ENCODE data around the gene VRK1.
A peak's percentile ranks its signal among the peaks of the same experiment; 100 is the strongest.

VRK1 gene

DNA sequence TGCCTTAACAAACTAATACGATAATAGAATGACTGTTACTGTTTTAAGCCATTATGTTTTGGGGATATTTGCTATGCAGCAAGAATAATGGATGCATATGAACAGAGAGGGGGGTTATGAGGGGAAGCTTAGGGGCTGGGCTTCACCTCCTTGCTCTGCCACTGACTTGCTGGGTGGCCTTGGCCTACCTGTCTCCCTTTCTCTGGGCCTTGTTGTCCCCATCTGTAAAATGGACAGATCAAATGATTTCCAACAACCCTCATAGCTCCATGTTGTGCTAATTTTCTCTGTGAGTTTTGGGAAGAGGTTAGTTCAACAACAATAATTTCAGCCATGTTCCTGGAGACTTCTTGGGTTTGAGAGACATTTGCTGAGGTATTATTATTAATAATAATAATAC, 119.6 kb downstream of the VRK1 start:
- ATAC-seq (replicated peaks) (no peak), DNase-seq (no peak)
- peaks cover 6 to 21% of the 10 kb centered on the region in 2 donors for H3K4me1 Mint-ChIP-seq
- H3K4me3 Mint-ChIP-seq: no peak overlapping the region
- no peak overlapping the region for H3K27ac Mint-ChIP-seq
- H3K27me3 Mint-ChIP-seq: no peaks in the 10 kb centered on the region
- peaks cover 13 to 16% of the 10 kb centered on the region in 2 donors for H3K9me3 Mint-ChIP-seq
- H3K36me3 Mint-ChIP-seq: peaks cover 23 to 42% of the 10 kb centered on the region in 2 donors

DNA sequence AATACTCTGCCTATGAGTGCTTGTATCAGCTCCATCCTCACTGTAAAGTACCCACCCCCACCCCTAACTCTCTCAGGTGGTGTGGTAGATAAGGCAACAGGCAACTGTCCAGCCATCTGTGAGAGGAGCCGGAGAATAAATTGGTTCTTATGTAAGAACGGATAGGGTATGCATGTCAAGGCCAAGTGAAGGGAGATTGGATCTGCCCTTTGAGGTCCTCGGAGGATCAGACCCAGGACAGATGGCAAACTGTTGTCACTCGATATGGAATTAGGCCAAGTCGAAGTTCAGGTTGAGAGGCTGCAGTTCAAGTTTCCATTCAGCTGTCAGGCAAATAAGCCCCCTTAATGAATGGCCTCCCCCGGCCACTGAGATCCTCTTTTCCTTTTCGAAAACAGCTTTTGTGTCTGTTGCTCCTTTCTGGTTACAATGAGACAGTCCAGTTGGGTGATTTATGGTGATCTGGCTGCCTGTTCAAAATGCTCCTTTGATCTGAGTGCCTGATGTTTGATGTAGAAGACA, 120.3 kb downstream of the VRK1 start:
- DNase-seq: no peak
- Mint-ChIP-seq H3K9me3 (peaks cover 15 to 16% of the 10 kb centered on the region in 2 donors), H3K36me3 (peaks cover 24 to 45% of the 10 kb centered on the region in 2 donors), H3K27me3 (no peaks in the 10 kb centered on the region), H3K27ac (no peak overlapping the region), H3K4me1 (peaks cover 1 to 20% of the 10 kb centered on the region in 2 donors), H3K4me3 (no peak overlapping the region)
- no peak for ATAC-seq (replicated peaks)

DNA sequence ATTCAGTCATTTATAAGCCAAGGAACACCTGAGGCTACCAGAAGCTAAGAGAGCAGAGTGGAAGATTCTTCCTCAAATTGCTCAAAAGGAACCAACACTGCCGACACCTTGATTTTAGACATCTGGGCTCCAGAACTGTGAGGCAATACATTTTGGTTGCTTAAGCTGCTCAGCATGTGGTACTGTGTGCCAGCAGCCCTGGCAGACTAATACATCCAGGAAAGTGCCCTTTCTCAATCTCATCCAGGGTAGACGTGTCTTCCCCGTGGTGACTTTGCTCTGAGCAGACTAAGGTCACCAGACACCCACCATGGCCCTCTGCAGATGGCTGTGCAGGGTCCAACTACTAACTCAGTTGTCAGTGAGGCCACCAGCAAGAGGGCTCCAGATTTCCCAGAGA, 122.8 kb downstream of the VRK1 start:
- peaks cover 0 to 4% of the 10 kb centered on the region in 2 donors for H3K27me3 Mint-ChIP-seq
- H3K4me1 Mint-ChIP-seq: peaks cover 11 to 32% of the 10 kb centered on the region in 2 donors
- H3K36me3 Mint-ChIP-seq: peaks cover 23 to 49% of the 10 kb centered on the region in 2 donors
- H3K9me3 Mint-ChIP-seq: peaks cover 12 to 17% of the 10 kb centered on the region in 2 donors
- no peak for DNase-seq
- H3K27ac Mint-ChIP-seq: no peak overlapping the region
- H3K4me3 Mint-ChIP-seq: no peak overlapping the region
- ATAC-seq (replicated peaks): no peak

DNA sequence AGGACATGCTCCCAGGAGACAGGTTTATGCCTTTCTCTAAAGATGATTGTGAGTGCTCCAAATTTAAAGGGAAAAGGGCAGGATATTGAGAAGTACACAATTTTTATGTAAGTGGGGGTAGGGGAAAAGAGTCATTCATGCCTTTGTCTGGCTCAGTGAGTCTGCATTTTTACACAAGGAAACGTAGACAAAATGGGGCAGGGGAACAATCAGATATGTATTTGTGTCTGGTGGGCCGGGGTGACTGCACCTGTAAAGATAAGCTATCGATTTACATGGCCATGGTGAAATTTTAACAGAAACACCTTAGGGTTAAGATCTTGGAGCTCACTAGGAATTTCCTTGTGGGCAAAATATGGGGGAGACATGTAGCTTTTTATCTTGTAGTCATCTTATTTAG, 123.6 kb downstream of the VRK1 start:
- Mint-ChIP-seq H3K27ac (no peak overlapping the region), H3K4me3 (no peak overlapping the region), H3K36me3 (peaks cover 16 to 41% of the 10 kb centered on the region in 2 donors), H3K4me1 (peaks cover 11 to 40% of the 10 kb centered on the region in 2 donors), H3K9me3 (peaks cover 6 to 11% of the 10 kb centered on the region in 2 donors), H3K27me3 (peaks cover 0 to 4% of the 10 kb centered on the region in 2 donors)
- no peak for DNase-seq
- no peak for ATAC-seq (replicated peaks)

DNA sequence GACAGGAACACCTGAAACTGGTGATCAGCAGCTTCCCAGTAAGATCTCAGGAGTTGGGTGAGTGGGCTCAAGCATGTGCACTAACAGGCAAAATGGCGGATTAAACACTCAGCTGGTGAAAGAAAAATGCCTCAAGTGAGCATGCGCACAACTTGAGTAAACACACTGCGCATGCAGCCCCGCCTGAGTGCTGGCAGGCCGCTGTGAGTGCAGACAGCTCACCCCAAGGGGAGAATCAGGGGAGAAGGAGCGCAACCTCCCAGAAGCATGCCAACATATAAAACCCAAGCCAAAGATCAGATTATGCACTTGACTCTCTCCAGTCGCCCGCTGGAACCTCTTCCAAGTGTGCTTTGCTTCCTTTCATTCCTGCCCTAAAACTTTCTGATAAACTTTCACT, 125.8 kb downstream of the VRK1 start:
- peaks cover 9 to 31% of the 10 kb centered on the region in 2 donors for H3K36me3 Mint-ChIP-seq
- no peak for ATAC-seq (replicated peaks)
- DNase-seq: no peak
- H3K9me3 Mint-ChIP-seq: peaks cover 3 to 4% of the 10 kb centered on the region in 2 donors
- no peak overlapping the region for H3K27ac Mint-ChIP-seq
- peaks cover 16 to 50% of the 10 kb centered on the region in 2 donors for H3K4me1 Mint-ChIP-seq
- H3K4me3 Mint-ChIP-seq: no peak overlapping the region
- H3K27me3 Mint-ChIP-seq: peaks cover 0 to 4% of the 10 kb centered on the region in 2 donors

DNA sequence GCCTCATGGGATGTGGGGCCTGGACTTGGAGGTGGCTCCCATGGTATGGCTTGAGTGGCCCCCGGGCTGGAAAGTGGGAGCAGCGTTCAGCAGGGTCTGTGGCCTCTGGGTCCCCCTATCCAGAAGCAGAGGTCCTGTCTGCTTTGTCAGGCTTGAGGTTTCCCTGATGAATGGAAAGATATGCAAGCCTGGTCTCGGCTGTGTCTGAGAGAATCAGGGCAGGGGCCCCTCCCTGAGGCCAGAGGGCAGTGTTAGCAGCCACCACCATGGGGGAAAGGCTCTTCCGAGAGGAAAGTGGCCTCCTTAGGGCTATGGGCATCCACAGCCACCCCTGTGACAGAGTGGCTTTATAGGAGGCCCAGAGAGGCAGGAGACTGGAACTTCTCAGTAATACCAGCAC, 128.2 kb downstream of the VRK1 start:
- Mint-ChIP-seq H3K36me3 (peaks cover 9 to 38% of the 10 kb centered on the region in 2 donors), H3K9me3 (peaks cover 5 to 10% of the 10 kb centered on the region in 2 donors), H3K4me3 (no peak overlapping the region), H3K4me1 (peaks cover 27 to 52% of the 10 kb centered on the region in 2 donors), H3K27me3 (peaks cover 0 to 4% of the 10 kb centered on the region in 2 donors), H3K27ac (no peak overlapping the region)
- ATAC-seq (replicated peaks) (peak in 1 of 2 donors; percentile 16), DNase-seq (no peak)

DNA sequence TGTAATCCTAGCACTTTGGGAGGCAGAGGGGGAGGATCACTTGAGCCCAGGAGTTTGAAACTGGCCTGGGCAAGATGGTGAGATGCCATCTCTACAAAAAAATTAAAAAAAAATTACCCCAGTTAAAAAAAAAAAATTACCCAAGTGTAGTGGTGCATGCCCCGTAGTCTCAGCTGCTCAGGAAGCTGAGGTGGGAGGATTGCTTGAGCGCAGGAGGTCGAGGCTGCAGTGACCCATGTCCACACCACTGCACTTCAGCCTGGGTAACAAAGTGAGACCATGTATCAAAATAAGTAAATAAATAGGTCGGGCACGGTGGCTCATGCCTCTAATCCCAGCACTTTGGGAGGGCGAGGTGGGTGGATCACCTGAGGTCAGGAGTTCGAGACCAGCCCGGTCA, 128.8 kb downstream of the VRK1 start:
- Mint-ChIP-seq H3K27ac (no peak overlapping the region), H3K4me1 (peaks cover 27 to 46% of the 10 kb centered on the region in 2 donors), H3K36me3 (peaks cover 6 to 32% of the 10 kb centered on the region in 2 donors), H3K4me3 (no peak overlapping the region), H3K27me3 (peaks cover 0 to 4% of the 10 kb centered on the region in 2 donors), H3K9me3 (peaks cover 5 to 10% of the 10 kb centered on the region in 2 donors)
- ATAC-seq (replicated peaks): peak; percentile 87 to 89
- peak; percentile 22 for DNase-seq

DNA sequence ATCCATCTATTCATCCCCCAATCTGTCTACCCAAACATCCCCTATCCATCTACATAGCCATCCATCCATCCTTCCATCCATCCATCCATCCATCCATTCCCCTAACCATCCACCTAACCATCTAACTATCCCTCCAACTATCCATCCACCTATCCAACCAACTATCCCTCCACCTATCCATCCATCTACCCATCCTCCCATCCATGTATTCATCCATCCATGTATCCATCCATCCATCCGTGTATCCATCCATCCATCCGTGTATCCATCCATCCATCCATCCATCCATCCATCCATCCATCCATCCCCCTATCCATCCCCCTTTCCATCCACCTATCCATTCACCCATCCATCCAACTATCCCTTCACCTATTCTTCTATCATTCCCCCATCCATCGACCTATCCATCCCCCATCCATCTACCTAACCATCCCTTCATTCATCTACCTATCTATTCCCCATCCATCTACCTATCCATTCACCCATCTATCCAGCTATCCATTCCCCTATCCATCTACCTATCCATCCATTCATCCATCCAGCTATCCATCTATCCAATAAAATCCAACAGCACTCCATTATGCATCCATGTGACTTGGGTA, 131.7 kb downstream of the VRK1 start:
- Mint-ChIP-seq H3K36me3 (peaks cover 9 to 29% of the 10 kb centered on the region in 2 donors), H3K27ac (no peak overlapping the region), H3K4me3 (no peak overlapping the region), H3K4me1 (peaks cover 26 to 45% of the 10 kb centered on the region in 2 donors), H3K9me3 (peaks cover 5 to 6% of the 10 kb centered on the region in 2 donors), H3K27me3 (no peaks in the 10 kb centered on the region)
- no peak for ATAC-seq (replicated peaks)
- DNase-seq: no peak

DNA sequence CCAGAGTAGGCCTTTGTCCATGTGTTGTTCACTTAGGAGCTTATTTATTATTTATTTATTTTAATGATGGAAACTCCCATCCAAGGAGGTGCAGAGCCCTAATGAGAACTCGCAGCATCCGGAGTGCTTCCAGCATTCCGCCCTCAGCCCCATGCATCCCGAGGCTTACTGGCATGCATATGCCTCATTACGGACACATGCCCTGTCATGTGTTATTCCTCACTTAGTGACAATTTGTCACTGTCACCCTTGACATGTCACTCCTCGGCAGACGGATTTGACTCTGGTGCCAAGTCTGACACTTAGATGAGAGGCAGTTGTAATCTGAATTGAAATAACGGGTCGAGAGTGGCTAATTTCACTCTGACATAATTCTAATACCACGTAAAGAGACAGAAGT, 132.8 kb downstream of the VRK1 start:
- H3K27ac Mint-ChIP-seq: no peak overlapping the region
- ATAC-seq (replicated peaks) (no peak), DNase-seq (no peak)
- peaks cover 9 to 25% of the 10 kb centered on the region in 2 donors for H3K36me3 Mint-ChIP-seq
- H3K4me3 Mint-ChIP-seq: no peak overlapping the region
- peaks cover 21 to 34% of the 10 kb centered on the region in 2 donors for H3K4me1 Mint-ChIP-seq
- peaks cover 5 to 6% of the 10 kb centered on the region in 2 donors for H3K9me3 Mint-ChIP-seq
- H3K27me3 Mint-ChIP-seq: no peaks in the 10 kb centered on the region

DNA sequence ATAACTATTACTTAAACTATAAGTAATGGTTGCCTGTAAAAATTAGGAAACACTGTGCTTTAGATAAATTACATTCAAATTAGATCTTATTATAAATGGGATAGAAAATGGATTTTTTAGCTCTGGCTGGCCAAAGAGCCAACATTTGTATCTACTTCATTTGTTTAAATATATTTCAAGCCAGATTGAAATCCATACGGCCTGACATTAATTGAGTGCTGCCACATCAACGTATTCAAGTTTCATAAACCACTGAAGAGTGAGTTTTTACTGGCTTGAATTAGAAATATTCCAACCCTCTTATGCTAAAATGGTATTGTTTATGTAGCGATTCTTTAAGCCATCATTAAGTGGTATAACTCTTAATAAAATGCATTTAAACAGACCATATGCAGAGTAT, 133.3 kb downstream of the VRK1 start:
- Mint-ChIP-seq H3K4me1 (peaks cover 21 to 31% of the 10 kb centered on the region in 2 donors), H3K9me3 (peaks cover 5 to 6% of the 10 kb centered on the region in 2 donors), H3K27ac (no peak overlapping the region), H3K27me3 (no peaks in the 10 kb centered on the region), H3K36me3 (peaks cover 9 to 25% of the 10 kb centered on the region in 2 donors), H3K4me3 (no peak overlapping the region)
- no peak for DNase-seq
- no peak for ATAC-seq (replicated peaks)
